Fibroblast of villous mesenchyme (primary cell): ENCODE results near the gene CXCL3. TPM values are rescaled to one million over a fixed set of nuclear protein-coding genes. Genes with fewer than 3 reads are reported as not detected.

Source experiments
- DNase-seq: peaks from one replicate; pipeline ENCODE4 v3.0.0-alpha.2; 2010; ENCODE audit warnings: low read depth
- H3K4me3 ChIP-seq: 2 replicates; pipeline ENCODE4 v1.5.1; 2011; ENCODE audit warnings: low read depth, mild to moderate bottlenecking, low read length
- CTCF ChIP-seq: IDR thresholded peaks from 2 replicates; pipeline ENCODE4 v1.5.1; 2012; ENCODE audit warnings: low read depth, mild to moderate bottlenecking, low read length; ENCODE audit not compliant: insufficient read depth
- total RNA-seq: library from RNA; depleted of rRNA; stranded (reverse); fragments of >200 nt; gene quantifications from 2 replicates; pipeline ENCODE4 v1.2.3, GENCODE V29; 2012

Gene CXCL3
- total RNA-seq, 1 donor, result 3.0 TPM

- no peak for TF ChIP-seq CTCF
- no peak for DNase-seq
Measured at GRCh38 chr4:74031576-74031975, 6.9 kb downstream of the CXCL3 start.

GRCh38 chr4:74030285-74030684 lies 8.2 kb downstream of the CXCL3 start:
- TF ChIP-seq CTCF, result no peak
- H3K4me3 ChIP-seq, result no peak overlapping the region
- DNase-seq, result no peak

More at GRCh38 chr4:74031576-74031975, 6.9 kb downstream of the CXCL3 start:
- no peak overlapping the region for H3K4me3 ChIP-seq

- DNase-seq, result no peak
- no peak for TF ChIP-seq CTCF
Measured at GRCh38 chr4:74028504-74028903, 10.0 kb downstream of the CXCL3 start.

GRCh38 chr4:74023709-74024108 lies 14.8 kb downstream of the CXCL3 start:
- no peak overlapping the region for H3K4me3 ChIP-seq
- DNase-seq, result no peak
- TF ChIP-seq CTCF, result no peak

More at GRCh38 chr4:74028504-74028903, 10.0 kb downstream of the CXCL3 start:
- H3K4me3 ChIP-seq, result no peak overlapping the region

GRCh38 chr4:74021601-74022000 lies 16.9 kb downstream of the CXCL3 start:
- no peak overlapping the region for H3K4me3 ChIP-seq
- no peak for DNase-seq
- no peak for TF ChIP-seq CTCF

GRCh38 chr4:74018771-74019170 lies 19.7 kb downstream of the CXCL3 start:
- H3K4me3 ChIP-seq, result no peak overlapping the region
- no peak for TF ChIP-seq CTCF
- DNase-seq, result no peak

- DNase-seq, result peak; percentile 7
- no peak overlapping the region for H3K4me3 ChIP-seq
Measured at GRCh38 chr4:74018116-74018515, 20.4 kb downstream of the CXCL3 start.

More at GRCh38 chr4:74018116-74018515, 20.4 kb downstream of the CXCL3 start:
- TF ChIP-seq CTCF, result no peak
